ENCODE results near the gene EBF4. TPM values are rescaled to one million over a fixed set of nuclear protein-coding genes. Genes with fewer than 3 reads are reported as not detected.

EBF4 gene
- total RNA-seq, 2 experiments from 2014 or later: 1.5 to 4.4 TPM

DNA sequence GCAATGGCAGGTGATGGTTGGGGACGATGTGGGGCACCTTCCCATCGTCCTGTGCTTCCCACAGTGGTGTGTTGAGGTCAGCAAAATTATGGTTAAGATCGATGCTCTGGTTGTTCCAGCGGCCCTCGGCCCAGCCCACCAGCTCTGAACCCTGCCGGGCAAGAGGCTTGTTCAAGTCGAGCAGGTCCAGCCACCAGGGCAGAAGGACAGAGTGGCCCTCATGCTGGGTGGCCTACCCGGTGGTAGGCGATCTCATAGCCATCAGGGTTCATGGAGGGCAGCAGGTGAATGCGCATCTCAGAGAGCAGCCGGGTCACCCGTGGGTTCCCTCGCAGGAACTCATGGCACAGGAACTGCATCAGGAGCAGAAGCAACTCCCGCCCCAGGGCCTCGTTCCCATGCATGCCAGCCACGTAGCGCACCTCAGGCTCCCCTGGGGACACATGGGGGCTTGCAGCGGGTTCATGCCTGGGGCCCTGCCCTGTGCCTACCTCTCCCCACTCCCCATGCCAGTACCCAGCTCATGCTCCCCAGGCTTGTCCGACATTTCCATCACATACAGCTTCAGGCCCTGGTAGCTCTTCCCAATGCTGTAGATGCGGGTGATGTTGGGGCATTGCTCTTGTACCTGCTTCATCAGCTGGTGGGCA lies 103.6 kb downstream of the EBF4 start:
- Histone ChIP-seq H3K27ac (ENCODE audit: low read depth, low read length, poor library complexity, severe bottlenecking) (no peak overlapping the region), H3K36me3 (ENCODE audit: insufficient read depth, low read length) (no peaks in the 10 kb centered on the region), H3K4me2 (ENCODE audit: low read length) (no peak overlapping the region), H3K9me2 (ENCODE audit: insufficient read depth, low read length) (no peaks in the 10 kb centered on the region), H3K4me3 (ENCODE audit: low read depth, low read length, poor library complexity, severe bottlenecking) (no peak overlapping the region), H3K4me1 (ENCODE audit: insufficient read depth, low read length, poor library complexity, severe bottlenecking) (no peaks in the 10 kb centered on the region), H4K20me1 (ENCODE audit: insufficient read depth, low read length) (no peaks in the 10 kb centered on the region; the same call in 1 of the 2 replicates), H2AFZ (ENCODE audit: low read length) (no peak overlapping the region), H3K79me2 (ENCODE audit: insufficient read depth, low read depth, low read length) (no peaks in the 10 kb centered on the region), H3K9me3 (ENCODE audit: low read length) (no peaks in the 10 kb centered on the region)
- ChIA-PET CTCF (ENCODE audit: unreplicated experiment) (no interaction called here), POLR2A (no interaction called here)
- intact Hi-C loops (cut with micrococcal nuclease; ENCODE audit: unreplicated experiment): no loop called here
- no TSS peak for BruUV-seq (replicated peaks)
- DNase-seq (ENCODE audit: low spot score): no peak
- no peak for TF ChIP-seq EZH2phosphoT487 (IDR thresholded peaks at IDR 0.05; ENCODE audit: borderline replicate concordance, low read depth, low read length)
- TF ChIP-seq, protein P1, sequence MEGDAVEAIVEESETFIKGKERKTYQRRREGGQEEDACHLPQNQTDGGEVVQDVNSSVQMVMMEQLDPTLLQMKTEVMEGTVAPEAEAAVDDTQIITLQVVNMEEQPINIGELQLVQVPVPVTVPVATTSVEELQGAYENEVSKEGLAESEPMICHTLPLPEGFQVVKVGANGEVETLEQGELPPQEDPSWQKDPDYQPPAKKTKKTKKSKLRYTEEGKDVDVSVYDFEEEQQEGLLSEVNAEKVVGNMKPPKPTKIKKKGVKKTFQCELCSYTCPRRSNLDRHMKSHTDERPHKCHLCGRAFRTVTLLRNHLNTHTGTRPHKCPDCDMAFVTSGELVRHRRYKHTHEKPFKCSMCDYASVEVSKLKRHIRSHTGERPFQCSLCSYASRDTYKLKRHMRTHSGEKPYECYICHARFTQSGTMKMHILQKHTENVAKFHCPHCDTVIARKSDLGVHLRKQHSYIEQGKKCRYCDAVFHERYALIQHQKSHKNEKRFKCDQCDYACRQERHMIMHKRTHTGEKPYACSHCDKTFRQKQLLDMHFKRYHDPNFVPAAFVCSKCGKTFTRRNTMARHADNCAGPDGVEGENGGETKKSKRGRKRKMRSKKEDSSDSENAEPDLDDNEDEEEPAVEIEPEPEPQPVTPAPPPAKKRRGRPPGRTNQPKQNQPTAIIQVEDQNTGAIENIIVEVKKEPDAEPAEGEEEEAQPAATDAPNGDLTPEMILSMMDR (conservative IDR thresholded peaks at IDR 0.05; ENCODE audit: low read length): no peak

DNA sequence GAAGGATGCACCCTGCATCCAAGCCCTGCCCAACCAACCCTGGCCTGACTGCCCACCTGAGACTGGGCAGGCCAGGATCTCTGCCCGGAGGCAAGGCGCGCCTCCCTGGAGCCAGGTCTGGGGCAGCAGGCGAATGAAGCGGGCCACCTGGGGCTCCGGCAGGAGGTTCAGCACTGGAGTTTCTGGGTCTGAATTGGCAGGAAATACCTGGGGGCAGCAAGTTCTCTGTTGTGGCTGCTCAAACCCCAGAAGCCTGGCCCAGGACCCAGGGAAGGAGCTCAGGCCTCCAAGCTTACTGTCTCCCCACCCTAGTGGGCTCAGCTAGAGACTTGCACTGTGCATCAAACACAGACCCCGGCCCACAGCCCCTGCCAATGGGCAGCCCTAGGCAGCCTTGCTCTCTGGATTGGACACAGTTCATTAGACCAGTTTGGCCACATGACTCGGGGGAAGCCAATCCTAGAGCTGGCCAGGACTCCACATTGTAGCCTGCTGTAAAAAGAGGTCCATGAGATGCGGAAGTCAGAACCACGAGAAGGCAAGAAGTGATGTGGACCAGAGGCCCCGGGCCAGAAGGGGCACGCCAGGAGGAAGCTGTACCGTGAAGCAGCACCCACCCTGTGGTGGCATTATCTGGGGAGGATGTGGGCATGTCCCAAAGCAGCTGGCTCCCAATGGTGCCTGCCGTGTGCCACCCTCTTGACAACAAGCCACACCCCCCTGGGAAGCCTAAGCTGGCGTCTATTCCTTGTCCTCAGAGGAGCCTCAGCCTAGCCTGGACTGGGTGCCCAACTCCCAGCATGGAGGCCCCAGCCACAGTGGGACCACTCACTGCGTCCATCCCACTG lies 104.8 kb downstream of the EBF4 start:
- Histone ChIP-seq H3K36me3 (ENCODE audit: insufficient read depth, low read length) (no peaks in the 10 kb centered on the region), H3K4me3 (ENCODE audit: low read depth, low read length, poor library complexity, severe bottlenecking) (no peak overlapping the region), H4K20me1 (ENCODE audit: insufficient read depth, low read length) (no peaks in the 10 kb centered on the region; the same call in 1 of the 2 replicates), H3K79me2 (ENCODE audit: insufficient read depth, low read depth, low read length) (no peaks in the 10 kb centered on the region), H3K4me1 (ENCODE audit: insufficient read depth, low read length, poor library complexity, severe bottlenecking) (no peaks in the 10 kb centered on the region), H3K27ac (ENCODE audit: low read depth, low read length, poor library complexity, severe bottlenecking) (no peak overlapping the region), H3K4me2 (ENCODE audit: low read length) (no peak overlapping the region), H2AFZ (ENCODE audit: low read length) (no peak overlapping the region), H3K9me3 (ENCODE audit: low read length) (no peaks in the 10 kb centered on the region), H3K9me2 (ENCODE audit: insufficient read depth, low read length) (no peaks in the 10 kb centered on the region)
- ChIA-PET CTCF (ENCODE audit: unreplicated experiment) (no interaction called here), POLR2A (no interaction called here)
- intact Hi-C loops (cut with micrococcal nuclease; ENCODE audit: unreplicated experiment): no loop called here
- no peak for DNase-seq (ENCODE audit: low spot score)
- BruUV-seq (replicated peaks): no TSS peak
- TF ChIP-seq EZH2phosphoT487 (IDR thresholded peaks at IDR 0.05; ENCODE audit: borderline replicate concordance, low read depth, low read length): no peak
- TF ChIP-seq, protein P1 (conservative IDR thresholded peaks at IDR 0.05; ENCODE audit: low read length): no peak
